HepG2 (cell line): Measurements from ENCODE around the gene LIMD2. TPM values are rescaled to one million over a fixed set of nuclear protein-coding genes. Genes with fewer than 3 reads are reported as not detected.
A peak's percentile ranks its signal among the peaks of the same experiment; 100 is the strongest.

Experiments
- AFF4 ChIP-seq: sonication (generic); formaldehyde crosslinking; IDR thresholded peaks from 2 replicates; pipeline ENCODE4 v1.4.0; 2020; ENCODE audit warnings: missing genetic modification reagents
- DZIP1 ChIP-seq: sonication (generic); formaldehyde crosslinking; IDR thresholded peaks from 2 replicates; pipeline ENCODE4 v1.5.0; 2020; ENCODE audit warnings: mild to moderate bottlenecking, missing genetic modification reagents
- FOXP4 ChIP-seq: sonication (generic); formaldehyde crosslinking; IDR thresholded peaks from 2 replicates; pipeline ENCODE4 v1.4.0; 2020; ENCODE audit warnings: missing genetic modification reagents
- HOXA3 ChIP-seq: sonication (generic); formaldehyde crosslinking; IDR thresholded peaks from 2 replicates; pipeline ENCODE4 v1.5.0; 2020; ENCODE audit warnings: missing genetic modification reagents
- KAT2B ChIP-seq: fragments of 150-350 bp; IDR thresholded peaks from 2 replicates; pipeline ENCODE4 v1.6.1; 2014; ENCODE audit warnings: low read depth, low read length, borderline replicate concordance
- MEIS1 ChIP-seq: sonication (generic); formaldehyde crosslinking; IDR thresholded peaks from 2 replicates; pipeline ENCODE4 v1.9.0; 2021; ENCODE audit warnings: mild to moderate bottlenecking, missing genetic modification reagents, moderate library complexity, borderline replicate concordance
- NR2F1 ChIP-seq, 2 experiments: fragments of 450-650 bp in 1 of 2; formaldehyde crosslinking in 1 of 2; IDR thresholded peaks; 2 replicates each; pipeline versions ENCODE4 v1.5.0 to v1.6.1; 2016 to 2020; ENCODE audit warnings: mild to moderate bottlenecking in 1 of 2, missing compliant biosample characterization in 1 of 2, missing genetic modification reagents in 1 of 2, moderate library complexity in 1 of 2
- PTBP1 ChIP-seq: fragments of 200-400 bp; formaldehyde crosslinking; IDR thresholded peaks from 2 replicates; pipeline ENCODE4 v1.6.1; 2018; ENCODE audit warnings: low read length, low read depth; ENCODE audit not compliant: poor library complexity, severe bottlenecking
- SIX4 ChIP-seq: sonication (generic); formaldehyde crosslinking; IDR thresholded peaks from 2 replicates; pipeline ENCODE4 v1.4.0; 2020; ENCODE audit warnings: missing genetic modification reagents
- ZBTB2 ChIP-seq: sonication (generic); formaldehyde crosslinking; IDR thresholded peaks from 2 replicates; pipeline ENCODE4 v1.8.0; 2022; ENCODE audit warnings: low read depth, missing genetic modification reagents
- ZNF709 ChIP-seq: sonication (generic); formaldehyde crosslinking; IDR thresholded peaks from 2 replicates; pipeline ENCODE4 v1.5.0; 2020; ENCODE audit warnings: mild to moderate bottlenecking, missing genetic modification reagents
- ZSCAN20 ChIP-seq: sonication (generic); formaldehyde crosslinking; IDR thresholded peaks from 2 replicates; pipeline ENCODE4 v1.4.0; 2020; ENCODE audit warnings: missing genetic modification reagents, mild to moderate bottlenecking, borderline replicate concordance
- polyA plus RNA-seq, 8 experiments: library from polyadenylated mRNA; depleted of rRNA in 3 of 8; stranded (reverse) in 7 of 8; unstranded in 1 of 8; fragments of >200 nt; fragmentation: Illumina TruSeq in 4 of 8; extraction: Trizol in 4 of 8; gene quantifications; 2 replicates each; pipeline versions ENCODE4 v1.2.1 to v1.2.3, GENCODE V29; 2011 to 2016; ENCODE audit warnings: low read depth in 4 of 8, missing spikeins in 1 of 8, mixed read lengths in 1 of 8; ENCODE audit not compliant: insufficient read depth in 1 of 8
- total RNA-seq, 5 experiments: library from RNA; depleted of rRNA; stranded (reverse); fragments of >200 nt; fragmentation: Illumina TruSeq; extraction: Trizol; gene quantifications; 2 replicates each; pipeline ENCODE4 v1.2.3, GENCODE V29; 2016; ENCODE audit warnings: low read depth in 1 of 5

LIMD2 gene
- total and polyA plus RNA-seq, 2 of the 13 experiments (the other 11 are each of a cell fraction or from before 2014, with no cell fraction given) = 9.0 to 20.8 TPM

DNA sequence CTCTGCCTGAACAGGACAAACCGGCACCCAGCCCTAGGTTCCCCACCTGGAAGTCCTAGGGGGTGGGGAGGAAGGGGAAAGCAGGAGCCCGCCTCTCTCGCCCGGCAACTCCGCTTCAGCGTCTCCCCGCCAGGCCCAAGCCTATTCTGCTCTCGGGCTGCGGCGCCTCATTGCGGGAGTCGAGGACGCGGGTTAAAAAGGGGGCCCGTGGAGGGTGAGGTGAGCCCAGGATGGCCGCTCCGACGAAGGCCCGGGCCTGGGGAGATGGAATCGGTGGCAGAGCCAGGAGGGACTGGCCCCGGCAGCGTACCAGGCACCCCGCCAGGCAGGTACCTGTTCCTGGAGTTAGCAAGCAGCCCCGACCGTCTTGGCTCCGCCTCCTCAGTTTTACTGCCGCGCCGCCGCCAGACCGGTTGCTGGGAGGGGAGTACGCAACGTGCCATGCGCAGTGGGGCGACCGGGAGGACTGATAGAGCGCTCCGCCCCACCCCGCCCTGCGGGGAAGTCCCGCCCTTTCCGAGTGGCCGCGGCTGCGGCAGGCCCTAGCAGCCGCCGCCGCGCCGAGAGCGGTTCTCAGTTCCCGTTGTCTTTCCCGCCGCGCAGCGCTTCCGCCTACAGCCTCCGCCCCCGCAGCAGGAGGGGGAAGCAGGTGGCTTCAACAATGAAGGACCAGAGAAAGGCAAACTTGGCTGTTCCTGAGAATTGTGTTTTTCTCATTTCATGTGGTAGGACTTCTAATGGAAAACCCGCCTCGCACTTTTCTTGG, 41.7 kb upstream of the LIMD2 start, which contains the start of gene STRADA (continued):
- TF ChIP-seq FOXP4 (CRISPR knock-in tag) (peak; percentile 64), SIX4 (CRISPR knock-in tag) (no peak), ZSCAN20 (CRISPR knock-in tag) (peak; percentile 66; the same call in 1 of the 2 replicates), HOXA3 (CRISPR knock-in tag) (peak; percentile 85), AFF4 (CRISPR knock-in tag) (no peak), PTBP1 (peak; percentile 65), DZIP1 (peak; percentile 97), NR2F1 (CRISPR knock-in tag; IDR thresholded peaks at IDR 0.05) (no peak; a peak in 1 of 4 replicates), MEIS1 (CRISPR knock-in tag) (0 out of 2 replicates have a peak, but pooled peaks have one; percentile 70), ZNF709 (CRISPR knock-in tag) (peak; percentile 97), ZBTB2 (CRISPR knock-in tag) (peak; percentile 95), KAT2B (no peak)
